Lower lobe of right lung (tissue), 2 donors: ENCODE measurements around the gene PRM2. TPM values are rescaled to one million over a fixed set of nuclear protein-coding genes. Genes with fewer than 3 reads are reported as not detected.

Experiments used
- ATAC-seq, 2 donors: fragments of 200-7000 bp; cut with Tn5 transposase; one replicate each; pipeline ENCODE4 v1.9.1; 2020 to 2022; ENCODE audit warnings: mild to moderate bottlenecking in 2 of 2, moderate library complexity in 2 of 2
- DNase-seq: peaks from one replicate; pipeline ENCODE4 v3.0.0-alpha.2; 2020
- H3K27ac ChIP-seq: fragments of 200-600 bp; one replicate; pipeline ENCODE4 v1.8.0; 2022
- H3K27me3 ChIP-seq: fragments of 200-600 bp; one replicate; pipeline ENCODE4 v1.8.0; 2022; ENCODE audit warnings: low read depth
- H3K36me3 ChIP-seq: fragments of 200-600 bp; one replicate; pipeline ENCODE4 v1.8.0; 2022; ENCODE audit warnings: mild to moderate bottlenecking
- H3K4me1 ChIP-seq: fragments of 200-600 bp; one replicate; pipeline ENCODE4 v1.8.0; 2022
- H3K4me3 ChIP-seq: fragments of 200-600 bp; one replicate; pipeline ENCODE4 v1.8.0; 2022; ENCODE audit warnings: mild to moderate bottlenecking
- H3K9me3 ChIP-seq: fragments of 200-600 bp; one replicate; pipeline ENCODE4 v1.8.0; 2022
- intact Hi-C: fragments of 100-400 bp; cut with DNase I; formaldehyde crosslinking; loops from one replicate; pipeline ENCODE4 v1.11.0; 2022
- long read RNA-seq: library from polyadenylated mRNA; unstranded; transcript quantifications from one replicate; pipeline ENCODE4 v2.0.0, GENCODE V29; 2021
- total RNA-seq: library from RNA; stranded (reverse); fragmentation: NEBNext Ultra II Directional; extraction: Animal tissue kit (Norgen Biotek cat#: 25700); gene quantifications from one replicate; pipeline ENCODE4 v1.2.1, GENCODE V29; 2021
- TF ChIP-seq, protein P1 (sequence below): fragments of 200-600 bp; IDR thresholded peaks from one replicate; pipeline ENCODE4 v1.8.0; 2022; ENCODE audit warnings: antibody characterized with exemption, mild to moderate bottlenecking
- donor health status: DM: no; HTN: yes; CAD: no; lungs with severe emphysema.

PRM2 gene
- not detected for total RNA-seq
- long read RNA-seq = 0 reads

GRCh38 chr16:11276143-11276895 is at the start of gene PRM2:
Gene PRM2, minus strand, starts transcription at chr16:11276480. Its CDS starts 110 bp downstream, at chr16:11276370.
- ATAC-seq = no peak
- no peaks in the 10 kb centered on the region for H3K4me1 ChIP-seq
- no peak within 1 kb of the TSS for H3K27ac ChIP-seq
- no peaks in the 10 kb centered on the region for H3K9me3 ChIP-seq
- intact Hi-C loops = no loop called here
- H3K27me3 ChIP-seq = no peaks in the 10 kb centered on the region
- DNase-seq = no peak
- H3K4me3 ChIP-seq = no peak within 1 kb of the TSS
- no peaks in the 10 kb centered on the region for H3K36me3 ChIP-seq
- TF ChIP-seq, protein P1, sequence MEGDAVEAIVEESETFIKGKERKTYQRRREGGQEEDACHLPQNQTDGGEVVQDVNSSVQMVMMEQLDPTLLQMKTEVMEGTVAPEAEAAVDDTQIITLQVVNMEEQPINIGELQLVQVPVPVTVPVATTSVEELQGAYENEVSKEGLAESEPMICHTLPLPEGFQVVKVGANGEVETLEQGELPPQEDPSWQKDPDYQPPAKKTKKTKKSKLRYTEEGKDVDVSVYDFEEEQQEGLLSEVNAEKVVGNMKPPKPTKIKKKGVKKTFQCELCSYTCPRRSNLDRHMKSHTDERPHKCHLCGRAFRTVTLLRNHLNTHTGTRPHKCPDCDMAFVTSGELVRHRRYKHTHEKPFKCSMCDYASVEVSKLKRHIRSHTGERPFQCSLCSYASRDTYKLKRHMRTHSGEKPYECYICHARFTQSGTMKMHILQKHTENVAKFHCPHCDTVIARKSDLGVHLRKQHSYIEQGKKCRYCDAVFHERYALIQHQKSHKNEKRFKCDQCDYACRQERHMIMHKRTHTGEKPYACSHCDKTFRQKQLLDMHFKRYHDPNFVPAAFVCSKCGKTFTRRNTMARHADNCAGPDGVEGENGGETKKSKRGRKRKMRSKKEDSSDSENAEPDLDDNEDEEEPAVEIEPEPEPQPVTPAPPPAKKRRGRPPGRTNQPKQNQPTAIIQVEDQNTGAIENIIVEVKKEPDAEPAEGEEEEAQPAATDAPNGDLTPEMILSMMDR = no peak

DNA sequence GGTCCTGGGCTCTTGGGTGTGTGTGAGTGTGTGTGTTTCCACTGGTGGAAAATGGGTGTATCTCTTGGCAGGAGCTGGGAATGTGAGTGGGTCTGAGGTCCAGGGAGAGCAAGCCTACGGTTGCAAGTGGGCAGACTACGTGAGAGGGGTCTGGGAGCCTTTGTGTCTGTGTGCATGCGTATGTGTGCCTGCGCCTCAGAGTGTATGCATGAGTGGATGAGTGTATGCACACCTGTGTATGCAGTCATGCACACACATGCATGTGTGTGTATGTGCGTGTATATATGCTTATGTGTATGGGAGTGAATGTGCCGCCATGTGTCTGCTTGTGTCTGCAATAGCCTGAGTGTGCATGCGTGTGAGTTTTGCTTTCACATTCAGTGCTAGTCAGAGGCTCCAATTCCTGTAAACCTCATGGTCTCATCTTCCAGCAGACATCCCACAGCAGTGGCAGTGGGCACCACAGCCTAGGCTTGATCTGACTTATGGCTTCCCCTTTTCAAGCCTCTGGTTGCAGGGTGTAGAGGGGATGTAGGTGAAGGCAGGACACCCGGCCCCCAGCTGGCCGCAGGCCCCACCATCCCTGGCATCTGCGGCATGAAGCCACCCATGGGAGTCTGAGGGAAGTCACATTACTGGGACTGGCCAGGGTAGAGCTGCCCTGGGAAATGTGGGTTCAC is 49.3 kb upstream of the PRM2 start:
- Histone ChIP-seq H3K27ac (no peak overlapping the region), H3K9me3 (no peaks in the 10 kb centered on the region), H3K4me1 (peaks cover 23% of the 10 kb centered on the region), H3K27me3 (no peaks in the 10 kb centered on the region), H3K4me3 (no peak overlapping the region), H3K36me3 (no peaks in the 10 kb centered on the region)
- TF ChIP-seq, protein P1 = no peak
- intact Hi-C loops = no loop called here
- no peak for DNase-seq
- peak in 1 of 2 donors; percentile 20 for ATAC-seq

- Histone ChIP-seq H3K27me3 (no peaks in the 10 kb centered on the region), H3K36me3 (no peaks in the 10 kb centered on the region), H3K4me1 (peaks cover 13% of the 10 kb centered on the region), H3K27ac (no peak overlapping the region), H3K4me3 (no peak overlapping the region), H3K9me3 (no peaks in the 10 kb centered on the region)
- DNase-seq (no peak), ATAC-seq (no peak)
- TF ChIP-seq, protein P1 = no peak
- intact Hi-C loops = no loop called here
Observed at GRCh38 chr16:11323551-11324336, 47.5 kb upstream of the PRM2 start.

- no peak for DNase-seq
Observed at GRCh38 chr16:11322823-11323222, 46.5 kb upstream of the PRM2 start.

DNA sequence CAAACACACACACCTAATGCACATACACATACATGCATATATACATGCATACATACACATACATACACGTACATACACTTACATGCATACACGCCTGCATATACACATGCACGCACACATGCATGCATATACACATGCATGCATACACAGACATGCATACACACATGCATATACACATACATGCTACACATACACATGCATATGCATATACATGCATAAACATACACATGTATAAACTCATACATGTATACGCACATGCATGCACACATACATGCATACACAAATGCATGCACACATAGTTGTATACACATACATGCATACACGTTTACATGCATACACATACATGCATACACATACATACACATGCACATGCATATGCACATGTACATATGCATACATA is 45.4 kb upstream of the PRM2 start:
- Histone ChIP-seq H3K36me3 (no peaks in the 10 kb centered on the region), H3K4me1 (no peaks in the 10 kb centered on the region), H3K4me3 (no peak overlapping the region), H3K27ac (no peak overlapping the region), H3K27me3 (no peaks in the 10 kb centered on the region), H3K9me3 (no peaks in the 10 kb centered on the region)
- TF ChIP-seq, protein P1 = no peak
- DNase-seq (no peak), ATAC-seq (no peak)
- intact Hi-C loops = no loop called here

More at GRCh38 chr16:11322823-11323222, 46.5 kb upstream of the PRM2 start:
- TF ChIP-seq, protein P1 = no peak
- intact Hi-C loops = no loop called here
- Histone ChIP-seq H3K27me3 (no peaks in the 10 kb centered on the region), H3K4me3 (no peak overlapping the region), H3K4me1 (peaks cover 4% of the 10 kb centered on the region), H3K36me3 (no peaks in the 10 kb centered on the region), H3K27ac (no peak overlapping the region), H3K9me3 (no peaks in the 10 kb centered on the region)
- ATAC-seq = no peak
